Trophoblast cell (in vitro differentiated cells and primary cell): Measurements from ENCODE around the gene CDX4. TPM values are rescaled to one million over a fixed set of nuclear protein-coding genes. Genes with fewer than 3 reads are reported as not detected.
A peak's percentile ranks its signal among the peaks of the same experiment; 100 is the strongest.

ENCODE experiments used
- DNase-seq, 2 donors: peaks; one replicate each; pipeline ENCODE4 v3.0.0-alpha.2; 2016
- H2AFZ ChIP-seq: 2 replicates; pipeline ENCODE4 v1.6.1; 2013; ENCODE audit warnings: low read length, moderate library complexity, mild to moderate bottlenecking; ENCODE audit not compliant: insufficient read depth, poor library complexity
- H2AK5ac ChIP-seq: 2 replicates; pipeline ENCODE4 v1.6.1; 2013; ENCODE audit warnings: mild to moderate bottlenecking, low read length
- H2BK120ac ChIP-seq: 2 replicates; pipeline ENCODE4 v1.6.1; 2013; ENCODE audit warnings: low read length, mild to moderate bottlenecking, moderate library complexity; ENCODE audit not compliant: insufficient read depth, poor library complexity
- H2BK12ac ChIP-seq: 2 replicates; pipeline ENCODE4 v1.6.1; 2013; ENCODE audit warnings: mild to moderate bottlenecking, low read length, moderate library complexity
- H2BK5ac ChIP-seq: 2 replicates; pipeline ENCODE4 v1.6.1; 2013; ENCODE audit warnings: low read length, low read depth, moderate library complexity, mild to moderate bottlenecking; ENCODE audit not compliant: poor library complexity
- H3K14ac ChIP-seq: 2 replicates; pipeline ENCODE4 v1.6.1; 2013; ENCODE audit warnings: mild to moderate bottlenecking, low read length
- H3K18ac ChIP-seq: 2 replicates; pipeline ENCODE4 v1.6.1; 2013; ENCODE audit warnings: mild to moderate bottlenecking, low read length
- H3K23ac ChIP-seq: 2 replicates; pipeline ENCODE4 v1.6.1; 2013; ENCODE audit warnings: low read length
- H3K27ac ChIP-seq: 2 replicates; pipeline ENCODE4 v1.5.1; 2013; ENCODE audit warnings: low read depth, mild to moderate bottlenecking, inconsistent platforms, low read length, moderate library complexity
- H3K27me3 ChIP-seq: 2 replicates; pipeline ENCODE4 v1.6.1; 2013; ENCODE audit warnings: inconsistent platforms, mild to moderate bottlenecking, low read length, moderate library complexity; ENCODE audit not compliant: insufficient read depth
- H3K36me3 ChIP-seq, 2 experiments: 1 replicate in 1 of 2; 2 replicates in 1 of 2; pipeline ENCODE4 v1.6.1; 2013; ENCODE audit warnings: low read length in 2 of 2, mild to moderate bottlenecking in 2 of 2, moderate library complexity in 1 of 2; ENCODE audit not compliant: insufficient read depth in 2 of 2, control insufficient read depth in 1 of 2
- H3K4ac ChIP-seq: 2 replicates; pipeline ENCODE4 v1.6.1; 2013; ENCODE audit warnings: low read depth, mild to moderate bottlenecking, low read length, moderate library complexity
- H3K4me1 ChIP-seq, 2 experiments: 1 replicate in 1 of 2; 2 replicates in 1 of 2; pipeline ENCODE4 v1.6.1; 2013; ENCODE audit warnings: low read length in 2 of 2, mild to moderate bottlenecking in 2 of 2, moderate library complexity in 1 of 2; ENCODE audit not compliant: insufficient read depth in 2 of 2, control insufficient read depth in 1 of 2
- H3K4me2 ChIP-seq: 2 replicates; pipeline ENCODE4 v1.6.1; 2013; ENCODE audit warnings: inconsistent platforms, mild to moderate bottlenecking, low read length, moderate library complexity
- H3K4me3 ChIP-seq: 2 replicates; pipeline ENCODE4 v1.5.1; 2013; ENCODE audit warnings: mild to moderate bottlenecking, low read depth, low read length, inconsistent platforms
- H3K79me1 ChIP-seq: one replicate; pipeline ENCODE4 v1.6.1; 2013; ENCODE audit warnings: low read length
- H3K79me2 ChIP-seq: 2 replicates; pipeline ENCODE4 v1.6.1; 2013; ENCODE audit warnings: low read length, mild to moderate bottlenecking; ENCODE audit not compliant: control insufficient read depth, insufficient read depth, poor library complexity
- H3K9ac ChIP-seq: 2 replicates; pipeline ENCODE4 v1.6.1; 2013; ENCODE audit warnings: mild to moderate bottlenecking, low read length
- H3K9me3 ChIP-seq: 2 replicates; pipeline ENCODE4 v1.6.1; 2013; ENCODE audit warnings: low read depth, mild to moderate bottlenecking, control low read depth, inconsistent platforms, low read length; ENCODE audit not compliant: insufficient read depth
- H4K12ac ChIP-seq: 2 replicates; pipeline ENCODE4 v1.6.1; 2013; ENCODE audit warnings: low read depth, mild to moderate bottlenecking, low read length, moderate library complexity
- H4K8ac ChIP-seq: 2 replicates; pipeline ENCODE4 v1.6.1; 2013; ENCODE audit warnings: low read depth, mild to moderate bottlenecking, low read length, moderate library complexity
- H4K91ac ChIP-seq: one replicate; pipeline ENCODE4 v1.6.1; 2013; ENCODE audit warnings: low read depth, mild to moderate bottlenecking, low read length, moderate library complexity
- WGBS: extraction: QIAGEN DNeasy Blood & Tissue Kit; methylation state at CpG from one replicate; pipeline ENCODE4 v1.1.7; 2013; ENCODE audit warnings: missing lambda C conversion rate; ENCODE audit not compliant: insufficient read length, insufficient coverage; ENCODE audit errors: extremely low coverage; 5-methylcytosine and 5-hydroxymethylcytosine counted together
- polyA plus RNA-seq: library from polyadenylated mRNA; stranded (reverse); fragments of 200-250 nt; gene quantifications from 2 replicates; pipeline ENCODE4 v1.2.3, GENCODE V29; 2013

Gene CDX4, protein sequence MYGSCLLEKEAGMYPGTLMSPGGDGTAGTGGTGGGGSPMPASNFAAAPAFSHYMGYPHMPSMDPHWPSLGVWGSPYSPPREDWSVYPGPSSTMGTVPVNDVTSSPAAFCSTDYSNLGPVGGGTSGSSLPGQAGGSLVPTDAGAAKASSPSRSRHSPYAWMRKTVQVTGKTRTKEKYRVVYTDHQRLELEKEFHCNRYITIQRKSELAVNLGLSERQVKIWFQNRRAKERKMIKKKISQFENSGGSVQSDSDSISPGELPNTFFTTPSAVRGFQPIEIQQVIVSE
- polyA plus RNA-seq, result not detected in 2 replicates

GRCh38 chrX:73446831-73447230 lies at the start of gene CDX4:
TSS of gene CDX4 (plus strand) at chrX:73447053. CDS start at chrX:73447254, 201 bp downstream.
- H4K8ac ChIP-seq, result no peak within 1 kb of the TSS
- no peak within 1 kb of the TSS for H3K23ac ChIP-seq
- no peak within 1 kb of the TSS for H3K4me3 ChIP-seq
- peak within 1 kb of the TSS; percentile 42 for H3K4me2 ChIP-seq
- no peak within 1 kb of the TSS for H2AK5ac ChIP-seq
- H3K36me3 ChIP-seq, result no peaks in the 10 kb centered on the region
- no peaks in the 10 kb centered on the region for H3K79me2 ChIP-seq
- H3K9me3 ChIP-seq, result no peaks in the 10 kb centered on the region
- H3K79me1 ChIP-seq, result no peaks in the 10 kb centered on the region
- H4K12ac ChIP-seq, result no peak within 1 kb of the TSS
- H2AFZ ChIP-seq, result no peak within 1 kb of the TSS
- H3K4ac ChIP-seq, result no peak within 1 kb of the TSS
- H3K27ac ChIP-seq, result no peak within 1 kb of the TSS
- no CpG with 5 or more reads among the region's 7 CpGs for WGBS
- H2BK5ac ChIP-seq, result no peak within 1 kb of the TSS
- H4K91ac ChIP-seq, result no peak within 1 kb of the TSS
- H3K9ac ChIP-seq, result no peak within 1 kb of the TSS
- peaks cover 15% of the 10 kb centered on the region for H3K27me3 ChIP-seq
- no peak within 1 kb of the TSS for H3K18ac ChIP-seq
- no peak within 1 kb of the TSS for H3K14ac ChIP-seq
- no peak for DNase-seq
- no peak within 1 kb of the TSS for H2BK12ac ChIP-seq
- no peaks in the 10 kb centered on the region for H3K4me1 ChIP-seq
- no peak within 1 kb of the TSS for H2BK120ac ChIP-seq

DNA sequence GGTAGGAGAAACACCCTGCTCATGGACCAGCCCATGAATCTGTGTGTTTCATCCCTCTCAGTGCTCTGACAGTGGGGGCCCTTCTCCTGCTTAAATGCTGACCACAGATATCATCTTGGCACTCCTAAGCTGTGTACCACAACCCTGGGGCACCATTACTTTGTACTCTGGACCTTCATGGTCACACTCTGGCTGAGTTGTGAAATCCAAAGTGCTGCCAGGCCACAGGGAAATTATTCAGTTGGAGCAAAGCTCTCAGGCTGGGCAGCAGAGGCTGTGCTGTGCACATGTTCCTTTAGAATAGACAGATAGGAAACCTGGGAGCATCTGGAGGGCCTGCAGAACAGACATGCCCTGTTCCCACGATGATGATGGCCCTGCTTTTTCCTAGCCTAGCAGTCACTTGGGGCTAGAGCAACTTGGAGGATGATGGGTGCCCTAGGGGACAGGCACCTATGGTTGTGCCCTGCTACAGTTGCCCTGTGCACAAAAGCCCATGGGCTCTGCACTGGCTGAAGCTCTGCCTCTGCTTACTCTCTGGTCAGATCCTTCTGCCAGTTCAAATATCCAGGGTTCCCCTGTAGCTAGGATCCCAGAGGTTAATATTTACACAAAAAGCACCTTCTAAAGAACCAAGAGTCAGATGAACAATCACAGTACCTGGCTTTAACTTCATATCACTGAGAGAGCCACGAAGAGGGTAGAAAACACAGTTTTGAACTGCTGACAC lies 48.5 kb upstream of the CDX4 start:
- Histone ChIP-seq H4K91ac (no peak overlapping the region), H2BK12ac (no peak overlapping the region), H4K12ac (no peak overlapping the region), H3K36me3 (no peaks in the 10 kb centered on the region), H3K4me2 (no peak overlapping the region), H3K27me3 (no peaks in the 10 kb centered on the region), H3K27ac (no peak overlapping the region), H3K23ac (no peak overlapping the region), H2AFZ (no peak overlapping the region), H3K9ac (no peak overlapping the region), H3K79me2 (no peaks in the 10 kb centered on the region), H3K18ac (no peak overlapping the region), H2BK120ac (no peak overlapping the region), H2BK5ac (no peak overlapping the region), H3K9me3 (no peaks in the 10 kb centered on the region), H3K4me1 (no peaks in the 10 kb centered on the region), H3K14ac (no peak overlapping the region), H2AK5ac (no peak overlapping the region), H4K8ac (no peak overlapping the region), H3K79me1 (no peaks in the 10 kb centered on the region), H3K4ac (no peak overlapping the region), H3K4me3 (no peak overlapping the region)
- no peak for DNase-seq
- no CpG with 5 or more reads among the region's 2 CpGs for WGBS

DNA sequence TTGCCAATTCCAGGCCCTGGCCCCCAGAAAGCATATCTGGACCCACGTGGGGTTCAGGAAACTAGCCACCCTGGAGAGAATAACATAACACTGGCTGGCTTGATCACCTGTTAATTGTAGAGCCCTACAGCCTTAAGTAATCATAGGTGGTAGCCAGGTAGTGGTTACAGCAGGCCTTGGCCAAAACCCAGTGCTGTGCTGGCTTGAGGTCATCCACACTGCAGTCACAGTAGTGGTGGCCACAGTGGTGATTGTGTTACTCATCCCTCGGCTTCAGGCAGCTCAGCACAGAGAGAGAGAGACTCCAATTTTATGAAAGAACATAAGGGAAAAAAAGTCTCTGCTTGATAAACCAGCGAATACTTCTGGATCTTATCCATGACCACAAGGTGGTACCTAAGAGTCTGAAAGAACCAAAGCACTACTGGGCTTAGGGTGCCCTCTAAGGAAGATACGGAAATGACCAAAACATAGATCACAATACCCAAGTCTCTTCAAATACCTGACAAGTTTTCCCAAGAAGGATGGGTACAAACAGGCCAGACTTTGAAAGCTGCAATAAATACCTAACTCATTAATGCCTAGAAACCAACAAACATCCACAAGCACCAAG lies 46.6 kb upstream of the CDX4 start:
- Histone ChIP-seq H2AFZ (no peak overlapping the region), H3K79me1 (no peaks in the 10 kb centered on the region), H3K36me3 (no peaks in the 10 kb centered on the region), H3K9me3 (no peaks in the 10 kb centered on the region), H3K9ac (no peak overlapping the region), H2BK12ac (no peak overlapping the region), H3K4me1 (no peaks in the 10 kb centered on the region), H3K18ac (no peak overlapping the region), H3K27me3 (no peaks in the 10 kb centered on the region), H3K79me2 (no peaks in the 10 kb centered on the region), H4K12ac (no peak overlapping the region), H4K91ac (no peak overlapping the region), H3K4me2 (no peak overlapping the region), H3K14ac (no peak overlapping the region), H3K27ac (no peak overlapping the region), H2BK5ac (no peak overlapping the region), H4K8ac (no peak overlapping the region), H2AK5ac (no peak overlapping the region), H2BK120ac (no peak overlapping the region), H3K4ac (no peak overlapping the region), H3K23ac (no peak overlapping the region), H3K4me3 (no peak overlapping the region)
- no CpG with 5 or more reads among the region's 4 CpGs for WGBS
- DNase-seq, result no peak

DNA sequence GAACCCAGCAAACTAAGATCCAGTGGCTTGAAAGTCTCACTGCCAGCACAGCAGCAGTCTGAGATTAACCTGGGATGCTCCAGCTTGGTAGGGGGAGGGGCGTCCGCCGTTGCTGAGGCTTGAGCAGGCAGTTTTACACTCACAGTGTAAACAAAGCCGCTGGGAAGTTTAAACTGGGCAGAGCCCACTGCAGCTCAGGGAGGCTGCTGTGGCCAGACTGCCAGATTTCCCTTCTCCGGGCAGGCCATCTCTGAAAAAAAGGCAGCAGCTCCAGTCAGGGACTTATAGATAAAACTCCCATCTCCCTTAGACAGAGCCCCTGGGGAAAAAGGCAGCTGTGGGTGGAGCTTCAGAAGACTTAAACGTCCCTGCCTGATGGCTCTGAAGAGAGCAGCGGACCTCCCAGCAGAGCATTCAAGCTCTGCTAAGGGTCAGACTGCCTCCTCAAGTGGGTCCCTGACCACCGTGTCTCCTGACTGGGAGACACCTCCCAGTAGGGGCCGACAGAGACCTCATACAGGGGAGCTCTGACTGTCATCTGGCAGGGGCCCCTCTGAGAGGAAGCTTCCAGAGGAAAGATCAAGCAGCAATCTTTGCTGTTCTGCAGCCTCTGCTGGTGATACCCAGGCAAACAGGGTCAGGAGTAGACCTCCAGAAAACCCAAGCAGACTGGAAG lies 45.1 kb upstream of the CDX4 start:
- no peak overlapping the region for H2BK5ac ChIP-seq
- H2AK5ac ChIP-seq, result no peak overlapping the region
- no peak overlapping the region for H3K23ac ChIP-seq
- no peak overlapping the region for H2BK120ac ChIP-seq
- no peak overlapping the region for H4K91ac ChIP-seq
- H3K79me2 ChIP-seq, result no peaks in the 10 kb centered on the region
- no peak overlapping the region for H2AFZ ChIP-seq
- no peaks in the 10 kb centered on the region for H3K4me1 ChIP-seq
- no peak overlapping the region for H3K4me3 ChIP-seq
- H3K9ac ChIP-seq, result no peak overlapping the region
- H3K9me3 ChIP-seq, result no peaks in the 10 kb centered on the region
- no peak overlapping the region for H4K12ac ChIP-seq
- no peaks in the 10 kb centered on the region for H3K27me3 ChIP-seq
- no peak overlapping the region for H2BK12ac ChIP-seq
- H3K14ac ChIP-seq, result no peak overlapping the region
- no peaks in the 10 kb centered on the region for H3K36me3 ChIP-seq
- no CpG with 5 or more reads among the region's 9 CpGs for WGBS
- no peak overlapping the region for H3K18ac ChIP-seq
- H3K27ac ChIP-seq, result no peak overlapping the region
- H4K8ac ChIP-seq, result no peak overlapping the region
- no peak for DNase-seq
- H3K4ac ChIP-seq, result no peak overlapping the region
- no peak overlapping the region for H3K4me2 ChIP-seq
- no peaks in the 10 kb centered on the region for H3K79me1 ChIP-seq
